OCI-LY1 (cell line): ENCODE results near the gene CCL27.

Source experiments
- EZH2 ChIP-seq: fragments of 200-600 bp; sonication (generic), shearing (Covaris generic); IDR thresholded peaks from 2 replicates; pipeline ENCODE4 v1.8.0; 2017; ENCODE audit warnings: borderline replicate concordance, mixed run types, mild to moderate bottlenecking, antibody characterized with exemption, low read length, moderate library complexity, mixed read lengths
- TF ChIP-seq, protein P1 (sequence below): fragments of 200-600 bp; sonication (generic), shearing (Covaris generic); IDR thresholded peaks from 2 replicates; pipeline ENCODE4 v1.5.1; 2017; ENCODE audit warnings: mild to moderate bottlenecking, antibody characterized with exemption, low read length, moderate library complexity, mixed read lengths

DNA sequence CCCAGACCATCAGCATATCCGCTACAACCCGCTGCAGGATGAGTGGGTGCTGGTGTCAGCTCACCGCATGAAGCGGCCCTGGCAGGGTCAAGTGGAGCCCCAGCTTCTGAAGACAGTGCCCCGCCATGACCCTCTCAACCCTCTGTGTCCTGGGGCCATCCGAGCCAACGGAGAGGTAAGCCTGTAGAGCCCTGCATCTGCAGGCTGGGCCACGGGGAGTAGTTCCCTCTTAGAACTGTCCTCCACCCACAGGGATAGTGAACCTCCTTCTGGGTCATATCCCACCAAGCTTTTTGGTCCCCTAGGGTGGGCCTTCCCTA lies 15.4 kb downstream of the CCL27 start:
- TF ChIP-seq, protein P1, sequence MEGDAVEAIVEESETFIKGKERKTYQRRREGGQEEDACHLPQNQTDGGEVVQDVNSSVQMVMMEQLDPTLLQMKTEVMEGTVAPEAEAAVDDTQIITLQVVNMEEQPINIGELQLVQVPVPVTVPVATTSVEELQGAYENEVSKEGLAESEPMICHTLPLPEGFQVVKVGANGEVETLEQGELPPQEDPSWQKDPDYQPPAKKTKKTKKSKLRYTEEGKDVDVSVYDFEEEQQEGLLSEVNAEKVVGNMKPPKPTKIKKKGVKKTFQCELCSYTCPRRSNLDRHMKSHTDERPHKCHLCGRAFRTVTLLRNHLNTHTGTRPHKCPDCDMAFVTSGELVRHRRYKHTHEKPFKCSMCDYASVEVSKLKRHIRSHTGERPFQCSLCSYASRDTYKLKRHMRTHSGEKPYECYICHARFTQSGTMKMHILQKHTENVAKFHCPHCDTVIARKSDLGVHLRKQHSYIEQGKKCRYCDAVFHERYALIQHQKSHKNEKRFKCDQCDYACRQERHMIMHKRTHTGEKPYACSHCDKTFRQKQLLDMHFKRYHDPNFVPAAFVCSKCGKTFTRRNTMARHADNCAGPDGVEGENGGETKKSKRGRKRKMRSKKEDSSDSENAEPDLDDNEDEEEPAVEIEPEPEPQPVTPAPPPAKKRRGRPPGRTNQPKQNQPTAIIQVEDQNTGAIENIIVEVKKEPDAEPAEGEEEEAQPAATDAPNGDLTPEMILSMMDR, result no peak
- no peak for TF ChIP-seq EZH2
